Glomerular visceral epithelial cell (primary cell): ENCODE measurements around the gene KDM5B.

ENCODE experiments used
- DNase-seq: peaks from one replicate; pipeline ENCODE4 v3.0.0-alpha.2; 2016; ENCODE audit errors: extremely low spot score

KDM5B gene

DNA sequence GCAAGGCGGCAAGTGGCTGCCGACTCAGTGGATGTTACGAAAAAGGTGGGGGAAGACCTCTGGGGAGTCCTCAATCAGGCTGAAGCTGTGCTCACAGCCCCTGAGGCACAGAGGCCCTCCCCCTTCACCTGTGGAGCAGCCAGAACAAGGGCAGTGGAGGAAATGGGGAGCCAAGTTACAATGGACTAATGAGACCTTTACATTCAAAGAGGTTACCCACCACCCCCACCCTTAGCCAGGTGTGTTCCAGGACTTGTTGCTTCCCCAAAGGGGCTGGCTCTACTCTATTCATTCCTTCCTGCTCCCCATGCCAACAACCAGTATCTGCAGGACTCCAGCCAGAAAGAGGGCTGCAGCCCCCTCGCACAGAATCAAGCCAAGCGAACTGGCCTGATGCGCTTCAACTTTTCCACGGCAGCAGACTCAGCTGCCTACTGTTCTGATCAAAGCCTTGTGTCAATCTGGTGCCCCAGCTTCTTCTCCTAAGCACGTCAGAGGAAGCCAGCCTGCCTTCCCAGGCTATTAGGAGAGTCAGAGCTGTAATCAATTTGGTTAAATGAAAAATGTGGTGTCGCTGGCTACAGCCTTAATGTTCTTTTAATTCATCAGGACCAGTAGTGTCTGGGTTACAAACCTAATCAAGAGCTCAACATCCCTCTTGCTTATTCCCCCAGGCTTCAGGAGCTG lies 96.1 kb downstream of the KDM5B start:
- DNase-seq = no peak

DNA sequence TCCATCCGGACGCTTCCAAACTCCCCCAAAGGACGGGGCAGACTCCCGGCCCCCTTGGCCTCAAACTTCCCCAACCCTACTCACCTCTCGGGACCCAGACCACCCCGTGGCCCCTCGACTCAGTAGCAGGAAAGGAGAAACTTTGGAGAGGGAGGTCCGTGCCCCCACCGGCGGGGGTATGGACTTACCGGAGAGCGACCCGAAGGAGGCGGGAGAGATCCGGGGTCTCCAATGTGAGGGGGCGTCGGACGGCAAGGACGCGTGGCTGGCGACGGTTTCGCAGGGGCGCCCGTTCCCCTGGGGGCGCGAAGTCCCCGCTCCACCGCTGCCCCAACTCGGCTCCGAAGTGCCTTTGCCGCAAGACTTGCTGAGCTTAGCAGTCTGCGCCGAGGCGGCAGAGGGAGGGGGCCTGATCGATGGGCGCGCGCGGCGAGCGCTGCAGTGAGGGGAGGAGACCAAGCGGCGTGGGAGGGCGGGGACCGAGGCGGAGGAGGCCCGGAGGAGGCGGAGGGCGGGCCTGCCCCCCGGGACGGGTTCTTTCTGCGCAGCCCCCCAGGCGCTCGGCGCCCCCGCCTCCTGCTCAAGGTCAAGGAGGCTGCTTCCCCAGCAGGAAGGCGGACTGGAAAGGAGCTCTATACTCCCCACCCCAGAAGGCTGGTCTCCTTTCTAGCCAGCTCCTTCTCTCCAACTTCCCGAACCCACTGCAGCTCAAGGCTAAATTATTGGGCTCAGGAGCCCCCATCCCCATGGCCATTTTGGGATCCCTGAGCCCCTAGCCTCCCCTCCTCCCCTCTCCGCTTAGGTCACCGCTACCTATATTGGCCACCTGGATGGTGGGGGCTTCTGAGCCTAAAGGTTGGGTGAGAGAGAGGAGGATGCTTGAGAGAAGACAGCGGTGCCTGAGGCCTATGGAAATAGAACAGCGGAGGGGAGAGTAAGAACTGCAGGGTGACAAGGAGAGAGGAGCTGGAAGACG lies 97.9 kb downstream of the KDM5B start, which contains the start of gene SYT2:
Gene SYT2, minus strand, starts transcription at position 385 of the 976 bp plus-strand sequence. CDS start 104,682 bp downstream, outside the sequence.
- DNase-seq = no peak

DNA sequence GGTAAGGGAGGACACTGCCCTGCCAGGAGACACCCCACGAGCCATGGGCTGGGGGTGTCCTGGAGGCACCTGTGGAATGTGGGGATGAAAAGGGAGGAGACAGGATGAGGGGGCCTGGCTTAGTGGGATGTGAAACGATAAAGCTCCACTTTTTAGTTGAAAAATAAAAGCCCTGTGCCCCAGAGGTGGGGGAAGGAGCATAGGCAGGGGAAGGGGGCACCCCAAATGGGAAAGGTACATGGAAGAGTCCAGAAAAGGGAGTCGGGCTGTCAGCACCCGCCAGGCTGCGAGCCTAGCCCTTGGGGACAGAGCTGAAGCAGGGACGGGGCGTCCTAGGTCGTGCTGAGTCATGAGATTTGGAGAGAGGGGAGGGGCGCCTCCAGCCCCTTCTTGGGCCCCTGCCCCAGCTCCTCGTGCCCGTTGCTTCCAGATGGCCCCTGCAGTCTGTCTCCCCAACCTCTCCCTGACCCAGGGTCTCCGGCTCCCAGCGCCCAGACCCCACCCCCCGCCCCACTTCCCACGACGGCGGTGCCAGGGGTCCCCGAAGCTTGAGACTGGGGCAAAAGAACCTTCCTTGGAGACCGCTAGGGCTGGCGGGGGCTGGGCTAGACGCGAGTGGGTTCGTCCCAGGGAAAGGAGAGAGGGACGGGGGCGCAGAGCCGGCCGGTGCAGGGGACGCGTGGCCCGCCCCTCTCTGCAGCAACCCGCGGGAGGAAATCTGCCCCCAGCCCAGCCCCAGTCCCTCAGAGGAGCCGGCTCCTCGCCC lies 98.8 kb downstream of the KDM5B start:
- no peak for DNase-seq

DNA sequence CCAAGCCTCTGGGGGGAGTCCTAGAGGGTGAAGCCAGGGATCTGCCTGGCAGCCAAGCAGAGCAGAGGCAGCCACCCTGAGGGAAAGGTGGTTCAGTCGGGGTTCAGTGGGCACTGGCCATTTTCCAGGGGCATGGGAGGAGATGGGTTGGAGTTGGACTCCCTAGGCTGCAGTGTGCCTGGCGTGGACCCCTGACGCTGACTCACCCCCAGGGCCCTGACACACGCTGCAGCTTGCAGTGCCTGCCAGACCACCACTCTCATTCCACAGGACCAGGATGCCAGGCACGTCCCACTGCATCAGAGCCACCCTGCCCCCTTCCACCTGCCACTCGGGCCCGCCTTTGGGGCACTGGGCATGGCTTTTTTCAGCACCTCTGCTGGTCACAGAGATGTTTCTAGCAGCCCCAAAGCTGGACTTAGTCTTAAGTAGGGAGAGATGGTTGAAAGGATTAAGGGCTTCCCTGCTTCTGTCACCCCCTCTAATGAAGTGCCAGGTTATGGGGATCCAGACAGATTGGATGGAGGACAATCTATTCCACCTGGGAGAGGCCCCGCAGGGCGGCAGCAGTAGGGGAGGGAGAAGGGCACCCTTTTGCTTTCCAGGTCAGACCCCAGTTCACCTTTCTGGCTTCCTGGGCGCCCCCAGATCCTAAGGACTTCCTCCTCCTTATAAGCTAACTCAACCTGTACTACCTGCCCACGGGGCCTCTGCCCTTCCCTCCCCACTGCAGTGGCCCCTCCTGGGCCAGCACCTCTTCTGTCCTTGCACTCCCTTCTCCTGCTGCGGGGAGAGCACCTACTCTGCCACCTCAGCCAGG lies 99.6 kb downstream of the KDM5B start:
- no peak for DNase-seq

DNA sequence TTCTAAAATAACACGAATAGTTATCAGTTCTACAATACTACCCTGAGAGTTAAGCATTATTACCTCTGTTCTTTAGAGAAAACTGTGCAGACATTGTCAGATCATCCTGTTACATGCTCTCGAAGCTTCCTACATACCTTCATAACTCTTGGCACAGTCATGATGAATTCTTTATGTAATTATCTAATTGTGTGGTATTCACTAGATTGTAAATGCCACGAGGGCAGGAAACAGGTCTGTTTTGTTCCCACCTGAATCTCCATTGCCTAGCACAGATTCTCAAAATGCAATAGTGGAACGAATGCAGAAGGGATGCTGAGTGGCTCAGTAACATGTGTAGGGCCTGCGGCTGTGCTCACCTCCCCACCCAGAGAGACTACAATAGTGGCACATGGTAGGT lies 101.4 kb downstream of the KDM5B start:
- DNase-seq = no peak

DNA sequence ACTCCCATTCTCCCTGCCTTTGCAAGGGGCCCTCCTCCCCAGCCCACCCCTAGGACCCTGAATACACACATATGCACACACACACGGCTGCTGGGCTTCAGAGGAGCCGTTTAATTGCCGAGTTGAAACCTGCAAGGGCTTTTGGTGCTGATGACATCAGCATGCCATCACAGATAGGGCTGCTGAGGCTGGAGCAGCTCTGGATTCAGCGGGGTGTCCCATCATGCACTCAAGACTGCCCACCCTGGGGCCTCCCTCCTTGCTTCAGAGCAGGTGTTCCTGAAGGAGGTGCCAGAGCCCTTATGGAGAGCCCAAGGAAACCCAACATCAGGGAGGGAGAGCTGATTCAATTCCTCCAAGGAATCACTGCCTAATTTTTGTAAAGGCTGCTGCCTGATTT lies 103.6 kb downstream of the KDM5B start:
- no peak for DNase-seq

DNA sequence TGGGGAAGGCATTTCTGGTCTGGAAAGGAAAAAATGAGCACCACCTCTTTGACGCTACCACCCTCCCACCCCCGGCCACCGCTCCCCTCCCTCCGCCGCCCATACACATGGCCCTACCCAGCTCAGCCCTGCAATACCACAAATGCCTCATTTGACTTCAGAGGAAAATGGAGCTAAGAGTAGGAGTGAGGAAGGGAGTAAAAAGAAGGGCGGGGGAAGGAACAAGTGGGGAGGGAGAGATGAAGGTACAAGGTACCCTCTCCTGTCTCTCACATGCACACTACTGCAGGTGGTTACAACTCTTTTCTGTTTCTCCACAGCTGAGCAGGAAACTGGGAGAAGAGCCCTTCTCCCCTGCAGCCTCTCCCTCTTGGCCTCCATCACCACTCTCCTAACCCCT lies 105.0 kb downstream of the KDM5B start:
- DNase-seq = no peak

DNA sequence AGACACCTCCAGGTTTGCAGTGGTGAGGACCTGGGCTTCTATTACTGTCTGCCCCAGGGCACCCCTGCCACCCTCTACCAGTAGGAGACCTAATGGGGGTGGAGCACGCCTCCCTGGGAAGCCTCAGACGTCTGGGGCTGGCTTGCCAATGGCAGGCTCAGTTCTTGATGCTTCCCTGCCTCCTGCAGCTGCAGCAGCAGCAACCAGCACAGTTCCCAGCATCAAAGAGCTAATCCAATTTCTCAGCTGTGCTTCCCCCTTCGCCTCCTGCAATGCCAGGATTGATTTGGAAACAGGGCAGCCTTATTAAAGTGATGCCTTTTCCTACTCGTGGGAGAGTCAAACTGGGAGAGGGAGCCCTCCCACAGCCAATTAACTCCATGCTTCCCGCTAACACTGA lies 106.1 kb downstream of the KDM5B start:
- no peak for DNase-seq

DNA sequence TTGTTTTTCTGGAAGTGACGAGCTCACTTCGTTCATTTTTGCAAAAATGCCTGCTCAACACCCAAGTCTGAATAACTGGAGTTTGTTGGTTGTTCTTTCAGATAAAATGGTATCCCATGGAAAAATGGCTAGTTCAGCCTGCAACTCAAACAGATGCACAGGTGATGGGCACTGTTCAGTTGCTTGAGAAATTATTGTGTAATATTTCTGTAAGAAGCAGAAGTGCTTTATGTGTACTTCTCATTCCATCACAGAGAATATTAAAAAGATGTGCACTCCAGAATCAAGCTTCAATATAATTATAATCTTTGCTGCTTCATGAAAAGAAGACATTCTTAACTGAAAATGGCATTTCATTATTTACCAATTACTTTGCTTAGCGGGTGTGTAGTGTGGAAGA lies 107.0 kb downstream of the KDM5B start:
- DNase-seq = no peak

DNA sequence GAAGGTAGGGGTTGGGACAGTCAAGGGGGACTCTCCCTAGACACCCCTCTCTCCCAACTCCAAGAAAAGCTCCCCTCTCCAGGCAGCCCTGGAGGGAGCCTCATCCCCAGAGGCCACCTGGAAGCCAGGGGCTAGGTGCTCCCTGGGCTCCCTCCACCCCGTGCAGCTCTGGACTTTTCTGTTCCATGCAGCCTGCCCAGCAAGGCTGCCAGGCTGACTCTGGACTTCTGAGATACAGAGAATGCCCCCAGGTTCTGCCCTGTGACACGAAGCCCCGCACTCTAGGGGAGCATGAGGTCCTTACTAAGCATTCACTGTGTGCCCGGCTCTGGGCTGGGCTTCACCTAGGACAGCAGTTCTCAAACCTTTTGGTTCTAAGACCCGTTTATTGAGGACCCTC lies 108.2 kb downstream of the KDM5B start:
- DNase-seq = no peak

DNA sequence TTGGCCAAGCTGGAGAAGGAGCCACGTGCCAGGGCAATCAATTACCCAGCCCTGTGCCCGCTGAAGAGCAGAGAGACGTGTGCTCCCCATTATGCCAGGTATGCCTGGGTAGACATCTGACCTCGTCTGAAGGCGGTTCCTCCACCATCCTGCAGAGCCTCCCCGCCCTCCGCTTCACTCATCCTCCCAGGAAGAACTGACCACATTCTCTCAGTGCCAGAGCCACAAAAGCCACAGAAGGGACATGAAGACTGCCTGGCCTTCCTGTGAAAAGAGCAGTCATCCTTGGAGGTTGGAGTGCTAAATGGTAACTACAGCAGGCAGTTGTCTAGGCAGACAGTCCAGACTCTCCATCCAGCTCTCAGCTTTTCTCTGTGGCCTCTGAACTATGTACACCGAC lies 109.9 kb downstream of the KDM5B start:
- DNase-seq = peak; percentile 69

DNA sequence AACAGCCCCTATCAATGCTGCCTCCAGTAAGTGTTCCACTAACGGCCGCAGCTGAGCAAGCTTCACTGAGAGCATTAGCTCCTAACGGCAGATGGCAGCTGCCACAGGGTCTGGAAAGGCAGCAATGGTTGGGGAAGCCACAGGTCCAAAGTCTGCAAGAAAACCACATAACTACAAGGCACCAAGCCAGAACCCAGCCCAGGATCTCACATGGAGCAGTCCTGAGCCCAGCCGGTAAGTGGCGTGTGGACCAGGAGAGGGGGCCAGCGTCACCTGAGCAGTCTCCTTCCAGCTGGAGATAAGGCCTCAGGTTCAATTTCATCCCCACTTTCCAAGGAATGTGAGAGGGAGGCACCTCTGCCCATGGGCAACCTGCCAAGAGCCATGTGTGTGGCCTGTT lies 111.2 kb downstream of the KDM5B start:
- peak; percentile 30 for DNase-seq

DNA sequence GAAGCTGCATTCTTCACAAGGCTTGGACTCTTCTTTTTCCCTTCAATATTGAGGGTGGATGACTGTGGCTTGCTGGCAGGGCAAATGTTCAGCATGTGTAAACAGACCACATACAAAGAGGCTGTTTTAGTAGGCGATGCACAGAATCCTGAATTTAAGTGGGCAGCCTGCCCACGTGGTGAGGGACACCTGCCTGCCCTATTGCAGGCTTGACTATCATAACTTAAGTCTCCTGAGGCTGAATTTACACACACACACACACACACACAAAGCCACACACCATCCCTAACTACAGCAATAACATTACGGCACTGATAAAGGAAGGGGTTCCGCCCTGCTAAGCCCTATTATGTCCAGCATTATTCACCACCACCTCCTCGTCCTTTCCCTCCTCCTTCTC lies 113.9 kb downstream of the KDM5B start:
- no peak for DNase-seq

DNA sequence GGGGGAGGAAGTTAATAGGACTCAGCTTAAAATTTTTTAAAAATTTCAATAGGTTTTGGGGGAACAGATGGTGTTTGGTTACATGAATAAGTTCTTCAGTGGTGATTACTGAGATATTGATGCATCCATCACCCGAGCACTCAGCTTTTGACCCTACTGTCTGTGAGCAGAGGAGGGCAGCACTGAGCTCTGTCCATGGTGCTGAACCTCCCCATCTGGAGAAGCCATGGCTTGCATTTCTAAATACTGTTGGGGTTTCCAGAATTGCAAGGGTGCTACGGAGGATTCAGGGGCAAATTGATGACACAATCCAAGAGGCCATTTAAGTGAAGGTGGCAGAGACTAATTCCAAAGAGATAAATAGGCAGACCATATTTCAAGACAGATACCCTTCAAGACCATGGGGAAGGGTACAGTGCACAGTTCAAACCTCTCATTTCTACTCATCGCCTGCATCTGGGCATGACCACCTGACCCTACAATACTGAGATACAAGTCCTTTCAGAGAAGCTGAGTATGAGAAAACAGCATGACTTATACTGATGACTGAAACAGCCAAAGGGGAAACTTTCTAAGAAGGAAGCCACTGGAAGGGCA lies 115.2 kb downstream of the KDM5B start:
- peak; percentile 65 for DNase-seq

DNA sequence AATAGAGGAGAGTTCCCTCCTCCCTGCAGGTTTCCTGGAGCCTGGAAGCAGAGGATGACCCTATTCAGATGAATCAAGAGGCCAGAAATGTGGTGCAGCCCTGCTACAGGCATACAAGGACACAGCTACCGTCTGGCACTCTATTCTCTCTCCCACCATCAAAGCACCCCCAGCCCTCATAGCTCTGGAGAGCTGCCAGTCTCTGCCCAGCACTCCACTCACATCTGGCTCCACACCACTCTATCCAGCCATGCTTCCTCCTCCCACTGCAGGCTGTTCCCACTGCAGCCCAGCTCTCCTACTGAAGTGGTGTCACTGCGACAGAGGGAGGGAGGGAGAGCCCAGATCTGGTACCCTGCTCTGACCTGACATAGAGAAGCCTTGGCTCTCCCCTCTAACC lies 116.4 kb downstream of the KDM5B start:
- DNase-seq = no peak

DNA sequence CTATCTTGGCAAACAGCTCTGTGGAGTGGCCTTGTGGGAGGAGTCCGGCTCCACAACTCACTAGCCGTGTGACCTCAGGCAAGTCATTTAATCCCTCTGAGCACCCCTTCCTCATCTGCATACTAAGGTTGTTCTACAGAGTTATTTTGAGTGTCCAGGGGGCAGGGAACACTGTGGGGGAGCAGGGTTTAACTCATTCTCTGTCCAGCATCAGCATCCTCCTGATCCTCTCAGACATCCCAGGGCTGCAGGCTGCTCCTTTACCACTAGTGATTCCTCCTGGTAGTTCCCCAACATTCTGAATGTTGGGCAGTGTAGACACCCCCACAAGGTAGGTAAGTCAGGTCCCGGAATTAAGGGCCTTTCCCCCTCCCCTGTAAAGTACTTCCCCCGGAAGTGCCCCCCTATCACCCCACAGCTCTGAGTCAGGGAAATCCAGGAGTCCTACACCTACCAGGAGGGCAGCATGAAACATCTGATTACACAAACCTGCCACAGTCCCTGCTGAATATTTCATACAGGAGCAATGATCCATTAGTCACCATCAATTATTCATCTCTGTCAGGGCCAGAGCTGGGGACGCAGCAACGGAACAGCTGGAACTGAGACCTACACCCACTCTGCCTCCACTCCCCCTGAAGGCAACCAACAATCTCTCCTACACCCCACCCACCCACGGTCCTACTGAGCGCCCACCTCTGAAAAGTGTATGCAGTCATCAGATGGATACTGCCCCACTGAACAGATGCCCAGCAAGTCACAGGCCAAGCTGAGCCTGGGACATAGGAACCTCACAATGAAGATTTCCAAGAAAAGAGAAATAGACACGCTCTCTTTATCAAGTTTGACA lies 118.5 kb downstream of the KDM5B start:
- no peak for DNase-seq

DNA sequence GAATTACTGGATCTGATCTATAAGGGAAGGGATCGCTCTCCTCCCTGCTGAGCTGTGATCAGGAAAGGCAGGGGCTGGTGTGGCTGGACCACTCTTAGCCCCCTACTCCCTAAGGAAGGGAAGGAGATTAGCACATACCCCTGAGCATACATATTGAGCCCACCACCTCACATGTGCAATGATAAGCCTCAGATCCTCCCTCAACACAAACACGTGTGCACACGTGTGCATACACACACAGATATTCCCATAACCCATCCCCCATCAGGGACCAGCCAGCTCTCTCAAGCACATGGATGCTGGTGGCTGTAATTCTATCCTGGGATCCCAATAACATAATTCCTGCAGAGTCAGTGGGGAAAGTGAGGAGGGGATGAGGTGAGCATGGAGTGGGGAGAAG lies 119.1 kb downstream of the KDM5B start:
- no peak for DNase-seq

DNA sequence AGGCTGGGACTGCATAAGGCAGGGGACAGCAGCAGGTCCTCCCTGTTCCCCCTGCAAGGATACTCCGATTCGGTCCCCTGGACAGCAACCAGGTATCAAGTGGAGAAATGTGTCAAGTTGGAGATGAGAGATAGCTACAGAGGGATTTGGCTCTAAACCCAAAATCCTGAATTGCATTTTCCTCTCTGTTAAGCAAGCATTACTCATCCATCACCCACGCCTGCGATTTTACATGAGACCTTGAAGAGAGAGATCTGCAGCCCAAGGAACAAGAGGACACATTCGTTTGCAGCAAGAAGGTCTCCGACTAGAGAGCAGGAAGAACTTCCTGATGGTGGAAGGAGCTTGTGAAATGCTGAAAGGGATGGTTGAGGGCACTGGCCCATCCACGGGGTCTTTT lies 119.8 kb downstream of the KDM5B start:
- no peak for DNase-seq

DNA sequence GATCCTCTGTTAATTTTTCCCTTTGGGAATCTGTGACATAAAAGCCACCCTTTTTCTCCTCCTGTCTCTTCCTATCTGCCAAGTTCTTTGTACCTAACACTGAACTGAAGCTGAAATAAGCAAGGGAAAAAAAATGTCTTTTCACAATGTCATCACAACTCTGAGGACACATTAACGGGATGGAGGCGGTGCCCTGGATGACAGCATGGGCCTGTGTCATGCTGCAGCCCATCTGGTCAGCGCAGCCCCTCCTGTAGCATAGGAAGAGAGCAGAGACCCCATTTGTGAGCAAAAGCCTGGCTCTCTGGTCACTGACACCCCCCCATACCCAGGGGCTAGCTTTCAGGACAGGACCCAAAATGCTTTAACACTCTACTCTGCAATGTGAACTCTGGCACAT lies 120.4 kb downstream of the KDM5B start:
- no peak for DNase-seq

DNA sequence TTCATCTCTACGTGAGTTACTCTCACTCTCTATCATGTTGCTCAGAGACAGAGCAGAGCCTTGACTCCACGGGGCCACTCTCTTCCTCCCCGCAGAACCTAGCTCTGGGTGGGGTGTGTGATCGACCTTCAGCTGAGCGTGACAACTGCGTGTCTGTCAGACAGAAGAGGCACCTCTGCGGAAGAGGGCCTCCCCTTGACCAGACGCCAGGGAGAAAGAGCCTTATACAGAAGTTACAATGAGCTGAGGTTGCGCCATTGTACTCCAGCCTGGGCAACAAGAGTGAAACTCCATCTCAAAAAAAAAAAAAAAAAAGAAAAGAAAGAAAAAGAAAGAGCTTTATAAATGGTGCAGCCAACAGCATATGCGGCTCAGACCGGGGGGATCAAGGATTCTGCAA lies 120.9 kb downstream of the KDM5B start:
- no peak for DNase-seq
